Naive thymus-derived CD4-positive, alpha-beta T cell (primary cell): ENCODE measurements around the gene FKBP4. TPM values are rescaled to one million over a fixed set of nuclear protein-coding genes. Genes with fewer than 3 reads are reported as not detected.

ENCODE experiments used
- ATAC-seq: fragments of 150-1000 bp; cut with Tn5 transposase; 2 replicates; pipeline ENCODE4 v1.10.0; 2021; ENCODE audit warnings: mild to moderate bottlenecking, moderate library complexity
- CTCF ChIA-PET: fragments of 350-600 bp; sonication (Branson Sonifier 250); formaldehyde crosslinking; loops from one replicate; lab custom pipeline; 2021; ENCODE audit warnings: antibody characterized with exemption; lab: Charles Lee
- POLR2A ChIA-PET: fragments of 350-600 bp; sonication (Branson Sonifier 250); formaldehyde crosslinking; loops from one replicate; lab custom pipeline; 2021; ENCODE audit warnings: antibody characterized with exemption, inconsistent platforms; lab: Charles Lee
- DNase-seq, 9 donors: peaks; one replicate each; pipeline versions ENCODE4 v3.0.0 to v3.0.0-alpha.2; 2020 to 2022; ENCODE audit warnings: mixed read lengths in 1 of 9
- H3K27ac ChIP-seq: one replicate; pipeline ENCODE4 v1.7.0; 2013; ENCODE audit warnings: mild to moderate bottlenecking, low read depth, low read length, moderate library complexity
- H3K27me3 ChIP-seq, 2 donors: one replicate each; pipeline ENCODE4 v1.7.0; 2013; ENCODE audit warnings: low read length in 2 of 2, mild to moderate bottlenecking in 2 of 2, moderate library complexity in 2 of 2; ENCODE audit not compliant: control insufficient read depth in 2 of 2, insufficient read depth in 2 of 2
- H3K36me3 ChIP-seq, 3 experiments: 1 replicate in 2 of 3; 2 replicates in 1 of 3; pipeline ENCODE4 v1.7.0; 2013; ENCODE audit warnings: low read length in 3 of 3, mild to moderate bottlenecking in 3 of 3, moderate library complexity in 1 of 3; ENCODE audit not compliant: insufficient read depth in 3 of 3, control insufficient read depth in 2 of 3
- H3K4me1 ChIP-seq, 2 donors: one replicate each; pipeline ENCODE4 v1.7.0; 2013; ENCODE audit warnings: low read length in 2 of 2, mild to moderate bottlenecking in 2 of 2, moderate library complexity in 1 of 2; ENCODE audit not compliant: control insufficient read depth in 2 of 2, insufficient read depth in 2 of 2
- H3K4me3 ChIP-seq: 2 replicates; pipeline ENCODE4 v1.7.0; 2013; ENCODE audit warnings: mild to moderate bottlenecking, low read length
- H3K9me3 ChIP-seq, 3 experiments: 1 replicate in 2 of 3; 2 replicates in 1 of 3; pipeline ENCODE4 v1.7.0; 2013; ENCODE audit warnings: low read length in 3 of 3; ENCODE audit not compliant: control insufficient read depth in 2 of 3
- H3K27ac Mint-ChIP-seq, 9 donors: one replicate each; pipeline ENCODE4 v1.8.0; 2020 to 2022; ENCODE audit warnings: mixed read lengths in 9 of 9, mild to moderate bottlenecking in 8 of 9, moderate library complexity in 5 of 9, inconsistent platforms in 2 of 9
- H3K27me3 Mint-ChIP-seq, 5 donors: one replicate each; pipeline ENCODE4 v1.8.0; 2021 to 2022; ENCODE audit warnings: mixed read lengths in 5 of 5, mild to moderate bottlenecking in 1 of 5
- H3K36me3 Mint-ChIP-seq, 5 donors: one replicate each; pipeline ENCODE4 v1.8.0; 2020 to 2022; ENCODE audit warnings: mixed read lengths in 5 of 5, mild to moderate bottlenecking in 3 of 5, inconsistent platforms in 1 of 5
- H3K4me1 Mint-ChIP-seq, 7 donors: one replicate each; pipeline ENCODE4 v1.8.0; 2020 to 2022; ENCODE audit warnings: mixed read lengths in 7 of 7, mild to moderate bottlenecking in 3 of 7, inconsistent platforms in 1 of 7
- H3K4me3 Mint-ChIP-seq, 10 donors: one replicate each; pipeline ENCODE4 v1.8.0; 2020 to 2022; ENCODE audit warnings: mild to moderate bottlenecking in 10 of 10, mixed read lengths in 10 of 10, moderate library complexity in 6 of 10, inconsistent platforms in 2 of 10
- H3K9me3 Mint-ChIP-seq, 11 donors: one replicate each; pipeline ENCODE4 v1.8.0; 2020 to 2022; ENCODE audit warnings: mixed read lengths in 11 of 11, mild to moderate bottlenecking in 4 of 11, inconsistent platforms in 1 of 11, moderate library complexity in 1 of 11
- intact Hi-C, 2 donors: fragments of 100-400 bp; cut with micrococcal nuclease; formaldehyde crosslinking; loops; one replicate each; pipeline ENCODE4 v1.15.1; 2023
- polyA plus RNA-seq, 2 donors: library from polyadenylated mRNA; unstranded; fragments of 300-500 nt; fragmentation: Illumina TruSeq; gene quantifications; one replicate each; pipeline ENCODE4 v1.2.3, GENCODE V29; 2021
- total RNA-seq, 6 experiments: library from RNA in 5 of 6; stranded (reverse) in 5 of 6; gene quantifications; 1 replicate in 5 of 6; 2 replicates in 1 of 6; pipeline ENCODE4 v1.2.3 and lab custom pipeline; 2021 to 2026

Gene FKBP4
- total and polyA plus RNA-seq, 7 experiments from 2014 or later, result 27.3 to 95.4 (median 51.9) TPM

DNA sequence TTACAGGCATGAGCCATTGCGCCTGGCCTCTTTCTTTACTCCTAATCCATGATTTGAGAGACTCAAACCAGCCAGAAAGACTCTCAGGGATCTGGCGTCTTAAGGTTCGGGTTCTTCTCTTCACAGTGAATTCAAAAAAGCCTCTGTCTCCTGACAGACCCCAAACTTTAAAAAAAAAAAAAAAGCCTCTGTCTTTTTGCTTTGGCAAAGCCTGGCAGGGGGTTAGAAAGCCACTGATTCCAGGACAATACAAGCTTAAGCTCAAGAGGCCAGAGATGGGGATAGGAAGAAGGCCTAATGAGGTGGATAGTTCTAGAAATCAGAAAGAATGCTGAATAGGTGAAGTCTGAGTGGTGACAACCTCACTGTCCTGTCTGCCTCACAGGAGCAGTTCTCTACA lies 31.3 kb downstream of the FKBP4 start:
- no peak overlapping the region for H3K4me3 Mint-ChIP-seq
- intact Hi-C loops, result no loop called here
- H3K36me3 Mint-ChIP-seq, result peaks cover 4 to 62% (median 27%) of the 10 kb centered on the region in 5 donors
- ChIA-PET POLR2A (no interaction called here), CTCF (interaction anchor here (0.7 kb wide), 1 partner anchor 160 kb away, joined by 5 read pairs; no protein-coding TSS in a partner anchor)
- Histone ChIP-seq H3K27me3 (no peaks in the 10 kb centered on the region), H3K27ac (no peak overlapping the region), H3K4me1 (no peaks in the 10 kb centered on the region), H3K36me3 (peaks cover 25 to 74% (median 50%) of the 10 kb centered on the region in 3 experiments), H3K4me3 (no peak overlapping the region), H3K9me3 (no peaks in the 10 kb centered on the region)
- DNase-seq, result no peak
- H3K4me1 Mint-ChIP-seq, result peaks cover 0 to 5% (median 0%) of the 10 kb centered on the region in 7 donors
- no peaks in the 10 kb centered on the region for H3K27me3 Mint-ChIP-seq
- no peak for ATAC-seq
- H3K27ac Mint-ChIP-seq, result peak overlapping the region in 1 of 9 donors; percentile 19
- no peaks in the 10 kb centered on the region for H3K9me3 Mint-ChIP-seq

DNA sequence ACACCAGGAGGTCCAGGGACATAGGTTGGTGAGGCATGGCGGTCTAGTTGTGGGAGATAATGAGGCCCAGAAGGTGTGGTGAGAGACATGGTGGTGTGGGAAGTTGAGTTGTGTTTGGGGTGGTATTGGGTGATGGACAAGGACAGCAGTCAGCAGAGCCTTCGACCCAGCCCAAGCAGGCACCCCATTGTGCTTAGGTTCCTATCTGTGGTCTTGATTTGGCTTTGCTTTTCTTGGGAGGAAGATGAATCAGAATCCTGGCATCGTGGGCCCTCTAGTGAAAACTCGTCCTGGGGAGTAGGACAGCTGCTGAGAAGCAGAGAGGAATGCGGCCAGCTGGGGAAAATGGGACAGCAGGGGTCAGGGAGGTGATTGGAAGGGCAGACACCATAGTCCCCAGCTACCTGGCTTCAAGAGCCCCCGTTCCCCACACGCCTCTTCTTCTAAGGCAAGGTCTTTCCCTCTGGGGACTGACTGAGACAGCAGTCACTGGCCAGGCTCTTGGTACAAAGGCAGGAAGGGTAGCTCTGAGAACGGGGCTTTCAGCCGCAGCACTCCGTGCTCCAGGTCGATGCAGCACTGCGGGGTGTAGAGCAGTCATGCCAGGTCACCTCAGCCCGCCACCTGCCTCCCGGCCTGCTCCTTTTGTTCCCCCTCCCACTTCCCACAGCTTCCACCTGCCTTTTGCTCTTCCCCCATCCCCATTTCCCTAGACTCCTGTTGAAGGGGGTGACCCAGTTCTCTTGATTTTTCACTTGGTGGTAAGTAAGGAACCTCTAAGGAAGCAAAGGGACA lies 32.1 kb downstream of the FKBP4 start:
- Histone ChIP-seq H3K27ac (no peak overlapping the region), H3K27me3 (no peaks in the 10 kb centered on the region), H3K4me3 (no peak overlapping the region), H3K36me3 (peaks cover 24 to 66% (median 43%) of the 10 kb centered on the region in 3 experiments), H3K9me3 (no peaks in the 10 kb centered on the region), H3K4me1 (no peaks in the 10 kb centered on the region)
- H3K36me3 Mint-ChIP-seq, result peaks cover 4 to 61% (median 28%) of the 10 kb centered on the region in 5 donors
- ChIA-PET POLR2A (no interaction called here), CTCF (interaction anchor here (0.5 to 0.7 kb wide), 3 partner anchors 120 to 885 kb away, joined by 3 to 5 read pairs (median 3); no protein-coding TSS in a partner anchor)
- DNase-seq, result no peak
- H3K27me3 Mint-ChIP-seq, result no peaks in the 10 kb centered on the region
- peaks cover 0 to 5% (median 0%) of the 10 kb centered on the region in 7 donors for H3K4me1 Mint-ChIP-seq
- peak overlapping the region in 2 of 9 donors; percentile 59 to 65 for H3K27ac Mint-ChIP-seq
- H3K4me3 Mint-ChIP-seq, result no peak overlapping the region
- intact Hi-C loops, result no loop called here
- H3K9me3 Mint-ChIP-seq, result no peaks in the 10 kb centered on the region
- ATAC-seq, result no peak

DNA sequence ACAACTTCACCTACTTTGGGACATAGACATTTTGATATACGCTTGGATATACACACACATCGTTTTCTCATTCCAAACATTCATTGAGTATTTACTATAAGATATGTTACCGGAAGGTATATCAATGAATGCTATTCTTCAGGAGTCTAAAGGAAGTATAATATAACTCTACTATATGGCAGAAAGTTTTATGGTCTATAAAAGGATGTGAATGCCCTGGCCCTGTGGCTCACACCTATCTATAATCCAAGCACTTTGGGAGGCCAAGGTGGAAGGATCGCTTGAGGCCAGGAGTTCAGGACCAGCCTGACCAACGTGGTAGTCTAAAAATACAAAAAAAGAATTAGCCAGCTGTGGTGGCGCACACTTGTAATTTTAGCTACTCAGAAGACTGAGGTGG lies 34.5 kb downstream of the FKBP4 start:
- intact Hi-C loops, result no loop called here
- Mint-ChIP-seq H3K4me3 (no peak overlapping the region), H3K4me1 (peaks cover 0 to 5% (median 0%) of the 10 kb centered on the region in 7 donors), H3K36me3 (peaks cover 4 to 42% (median 22%) of the 10 kb centered on the region in 5 donors), H3K27me3 (no peaks in the 10 kb centered on the region), H3K27ac (no peak overlapping the region), H3K9me3 (no peaks in the 10 kb centered on the region)
- H3K36me3 ChIP-seq, result peaks cover 10 to 45% (median 19%) of the 10 kb centered on the region in 3 experiments
- no peaks in the 10 kb centered on the region for H3K27me3 ChIP-seq
- no peaks in the 10 kb centered on the region for H3K4me1 ChIP-seq
- H3K9me3 ChIP-seq, result no peaks in the 10 kb centered on the region
- ATAC-seq (no peak), DNase-seq (no peak)
- ChIA-PET CTCF (interaction anchor here (0.8 kb wide), 1 partner anchor 15 kb away, joined by 3 read pairs; no protein-coding TSS in a partner anchor), POLR2A (no interaction called here)
- H3K27ac ChIP-seq, result no peak overlapping the region
- no peak overlapping the region for H3K4me3 ChIP-seq

DNA sequence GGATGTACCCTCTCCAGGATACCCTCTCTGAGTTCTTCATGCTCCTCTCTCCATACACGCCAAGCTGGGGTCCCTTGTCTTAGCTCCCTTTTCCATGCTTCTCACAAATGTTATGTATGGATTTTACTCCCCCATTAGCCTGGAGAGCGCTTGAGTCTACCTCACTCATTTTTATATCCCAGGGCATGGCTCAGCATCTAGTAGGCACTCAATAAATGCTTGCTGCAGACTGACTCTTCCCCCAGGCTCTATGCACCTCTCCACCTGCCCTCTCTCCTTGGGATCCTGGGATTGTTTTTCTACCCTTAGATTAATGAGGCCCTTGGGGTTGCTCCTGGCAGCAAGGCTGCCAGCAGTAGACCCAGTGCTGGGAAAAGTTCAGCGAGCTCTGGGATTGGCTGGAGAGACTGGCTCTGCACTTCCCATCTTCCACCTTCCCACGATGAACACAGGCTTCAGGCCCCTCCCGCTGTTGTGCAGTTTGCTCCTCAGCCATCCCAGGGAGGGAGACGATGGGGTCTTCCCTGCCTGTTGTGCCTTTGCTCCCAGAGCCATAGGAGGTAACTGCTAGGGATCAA lies 37.9 kb downstream of the FKBP4 start:
- DNase-seq (no peak), ATAC-seq (no peak)
- Histone ChIP-seq H3K36me3 (peaks cover 0 to 17% (median 7%) of the 10 kb centered on the region in 3 experiments), H3K27me3 (no peaks in the 10 kb centered on the region), H3K4me3 (no peak overlapping the region), H3K4me1 (no peaks in the 10 kb centered on the region), H3K27ac (no peak overlapping the region), H3K9me3 (no peaks in the 10 kb centered on the region)
- CTCF ChIA-PET, result no interaction called here
- Mint-ChIP-seq H3K27ac (peak overlapping the region in 5 of 9 donors; percentile 1 to 85 (median 60)), H3K27me3 (no peaks in the 10 kb centered on the region), H3K4me1 (peaks cover 0 to 19% (median 12%) of the 10 kb centered on the region in 7 donors), H3K36me3 (peaks cover 2 to 24% (median 10%) of the 10 kb centered on the region in 5 donors), H3K9me3 (no peaks in the 10 kb centered on the region), H3K4me3 (no peak overlapping the region)
- intact Hi-C loops, result no loop called here
- POLR2A ChIA-PET, result interaction anchor here (0.5 kb wide), 1 partner anchor 13 kb away, joined by 3 read pairs; no protein-coding TSS in a partner anchor

DNA sequence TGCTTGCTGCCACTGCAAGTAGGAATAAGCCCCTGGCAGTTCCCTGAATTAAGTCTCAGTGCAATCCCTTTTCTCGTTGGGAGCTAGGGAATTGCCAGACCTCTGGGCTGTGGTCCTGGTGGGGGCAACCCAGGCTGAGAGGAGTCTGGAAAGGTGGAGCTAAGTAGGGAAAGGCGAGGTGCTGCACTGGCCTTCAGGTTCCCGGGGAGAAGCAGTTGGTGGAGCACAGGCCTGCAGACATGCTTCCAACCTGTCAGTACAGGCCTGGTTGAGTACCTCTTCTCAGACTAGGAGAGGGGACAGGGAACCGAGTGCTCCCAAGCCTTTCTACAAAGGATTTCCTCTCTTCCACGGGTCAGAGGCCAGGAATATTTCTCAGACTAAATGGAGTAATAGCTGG lies 38.6 kb downstream of the FKBP4 start:
- intact Hi-C loops, result no loop called here

DNA sequence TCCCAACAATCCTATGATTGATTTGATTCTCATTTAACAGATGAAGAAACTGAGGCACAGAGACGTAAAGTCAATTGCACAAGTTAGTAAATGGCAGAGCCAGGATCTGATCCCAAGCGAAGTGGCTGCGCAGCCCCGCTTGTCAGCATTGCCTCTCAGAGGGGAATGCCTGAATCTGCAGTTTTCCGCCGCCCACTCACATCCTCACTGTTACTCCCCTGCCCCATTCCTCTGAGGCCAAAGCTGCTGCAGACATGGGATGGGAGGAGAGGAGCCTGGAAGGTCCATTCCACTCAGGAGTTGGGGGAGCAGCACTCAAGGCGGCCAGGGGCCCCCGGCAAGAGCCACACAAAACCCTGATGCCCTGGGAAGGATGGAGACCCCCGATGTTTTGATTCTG lies 39.0 kb downstream of the FKBP4 start:
- H3K36me3 ChIP-seq, result peaks cover 0 to 20% (median 15%) of the 10 kb centered on the region in 3 experiments
- H3K27me3 ChIP-seq, result no peaks in the 10 kb centered on the region
- ChIA-PET CTCF (no interaction called here), POLR2A (no interaction called here)
- H3K27me3 Mint-ChIP-seq, result no peaks in the 10 kb centered on the region
- H3K9me3 ChIP-seq, result no peaks in the 10 kb centered on the region
- intact Hi-C loops, result no loop called here
- H3K4me3 Mint-ChIP-seq, result no peak overlapping the region
- no peak overlapping the region for H3K27ac ChIP-seq
- H3K36me3 Mint-ChIP-seq, result peaks cover 2 to 28% (median 12%) of the 10 kb centered on the region in 5 donors
- H3K9me3 Mint-ChIP-seq, result no peaks in the 10 kb centered on the region
- peaks cover 0 to 19% (median 13%) of the 10 kb centered on the region in 7 donors for H3K4me1 Mint-ChIP-seq
- DNase-seq, result no peak
- H3K27ac Mint-ChIP-seq, result peak overlapping the region in 3 of 9 donors; percentile 4 to 76 (median 18)
- no peak overlapping the region for H3K4me3 ChIP-seq
- no peak for ATAC-seq
- H3K4me1 ChIP-seq, result no peaks in the 10 kb centered on the region

More for the DNA sequence above, 38.6 kb downstream of the FKBP4 start:
- CTCF ChIA-PET, result no interaction called here
- H3K27ac ChIP-seq, result no peak overlapping the region
- Mint-ChIP-seq H3K27me3 (no peaks in the 10 kb centered on the region), H3K9me3 (no peaks in the 10 kb centered on the region), H3K4me3 (no peak overlapping the region), H3K27ac (peak overlapping the region in 4 of 9 donors; percentile 18 to 86 (median 52)), H3K36me3 (peaks cover 2 to 24% (median 12%) of the 10 kb centered on the region in 5 donors), H3K4me1 (peaks cover 0 to 19% (median 13%) of the 10 kb centered on the region in 7 donors)
- ATAC-seq (no peak), DNase-seq (no peak)
- POLR2A ChIA-PET, result no interaction called here
- no peaks in the 10 kb centered on the region for H3K9me3 ChIP-seq
- no peaks in the 10 kb centered on the region for H3K4me1 ChIP-seq
- no peaks in the 10 kb centered on the region for H3K27me3 ChIP-seq
- peaks cover 0 to 17% (median 13%) of the 10 kb centered on the region in 3 experiments for H3K36me3 ChIP-seq
- no peak overlapping the region for H3K4me3 ChIP-seq
